Measurements from ENCODE around the gene CFAP68.

Gene CFAP68

DNA sequence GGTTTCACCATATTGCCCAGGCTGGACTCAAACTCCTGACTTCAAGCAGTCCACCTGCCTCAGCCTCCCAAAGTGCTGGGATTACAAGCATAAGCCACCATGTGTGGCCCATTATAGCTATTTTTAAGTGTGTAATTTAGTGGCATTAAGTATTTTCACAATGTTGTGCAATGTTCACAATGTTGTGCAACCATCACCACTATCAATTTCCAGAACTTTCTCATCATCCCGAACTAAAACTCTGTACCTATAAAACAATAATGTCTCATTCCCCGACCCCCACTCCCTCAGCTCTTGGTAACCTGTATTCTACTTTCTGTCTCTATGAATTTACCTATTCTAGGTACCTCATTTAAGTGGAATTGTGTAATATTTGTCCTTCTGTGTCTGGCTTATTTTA, 7.5 kb downstream of the CFAP68 start:
- no peaks in the 10 kb centered on the region for H3K9me3 ChIP-seq (ENCODE audit: control insufficient read depth in 2 of 2, low read length in 2 of 2)
- H3K27ac ChIP-seq (ENCODE audit: low read depth in 2 of 2, low read length in 2 of 2): no peak overlapping the region
- H3K9ac ChIP-seq (ENCODE audit: low read depth in 1 of 2, low read length in 2 of 2): no peak overlapping the region
- no peak overlapping the region for H3K4me3 ChIP-seq (ENCODE audit: low read length in 2 of 2)
- no peaks in the 10 kb centered on the region for H3K36me3 ChIP-seq (ENCODE audit: control insufficient read depth in 2 of 2, insufficient read depth in 2 of 2, low read length in 2 of 2)
- no peaks in the 10 kb centered on the region for H3K27me3 ChIP-seq (ENCODE audit: control insufficient read depth in 2 of 2, insufficient read depth in 2 of 2, low read length in 2 of 2)
- H3K4me1 ChIP-seq (ENCODE audit: control insufficient read depth in 2 of 2, insufficient read depth in 2 of 2, low read length in 2 of 2): no peaks in the 10 kb centered on the region

DNA sequence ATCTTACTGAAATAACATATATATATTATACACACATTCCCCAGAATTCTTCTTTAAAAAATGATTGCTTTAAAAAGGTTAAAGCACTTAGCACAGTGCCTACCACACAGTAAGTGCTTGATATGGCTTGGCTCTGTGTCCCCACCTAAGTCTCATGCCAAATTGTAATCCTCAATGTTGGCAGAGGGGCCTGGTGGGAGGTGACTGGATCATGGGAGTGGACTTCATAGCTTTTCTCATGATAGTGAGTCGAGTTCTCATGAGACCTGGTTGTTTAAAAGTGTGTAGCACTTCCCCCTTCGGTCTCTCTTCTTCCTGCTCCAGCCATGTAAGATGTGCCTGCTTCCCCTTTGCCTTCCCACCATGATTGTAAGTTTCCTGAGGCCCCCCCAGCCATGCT, 26.1 kb downstream of the CFAP68 start:
- Histone ChIP-seq H3K36me3 (ENCODE audit: control insufficient read depth in 2 of 2, insufficient read depth in 2 of 2, low read length in 2 of 2) (no peaks in the 10 kb centered on the region), H3K27me3 (ENCODE audit: control insufficient read depth in 2 of 2, insufficient read depth in 2 of 2, low read length in 2 of 2) (peaks cover 0 to 2% of the 10 kb centered on the region in 2 donors), H3K9ac (ENCODE audit: low read depth in 1 of 2, low read length in 2 of 2) (no peak overlapping the region), H3K27ac (ENCODE audit: low read depth in 2 of 2, low read length in 2 of 2) (no peak overlapping the region), H3K4me1 (ENCODE audit: control insufficient read depth in 2 of 2, insufficient read depth in 2 of 2, low read length in 2 of 2) (no peaks in the 10 kb centered on the region), H3K9me3 (ENCODE audit: control insufficient read depth in 2 of 2, low read length in 2 of 2) (no peaks in the 10 kb centered on the region), H3K4me3 (ENCODE audit: low read length in 2 of 2) (no peak overlapping the region)

DNA sequence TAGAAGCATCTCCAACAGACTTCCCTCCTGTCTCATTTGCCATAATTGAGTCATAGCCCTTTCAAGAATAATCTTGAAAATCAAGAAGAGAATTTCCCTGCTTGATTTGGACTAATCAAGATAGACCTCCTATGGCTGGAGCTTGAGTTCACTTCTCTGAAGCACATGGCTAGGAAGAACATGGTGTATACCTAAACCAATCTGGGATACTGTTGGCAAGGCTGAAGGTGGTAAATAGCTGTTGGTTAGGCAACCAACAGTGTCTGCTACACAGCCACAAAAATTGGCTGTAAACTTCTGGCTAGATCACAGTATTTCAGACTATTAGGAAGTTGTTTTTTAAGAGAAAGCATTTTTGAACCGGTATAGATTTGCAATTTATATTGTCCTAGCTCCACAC, 27.3 kb downstream of the CFAP68 start:
- no peaks in the 10 kb centered on the region for H3K9me3 ChIP-seq (ENCODE audit: control insufficient read depth in 2 of 2, low read length in 2 of 2)
- H3K27me3 ChIP-seq (ENCODE audit: control insufficient read depth in 2 of 2, insufficient read depth in 2 of 2, low read length in 2 of 2): peaks cover 0 to 4% of the 10 kb centered on the region in 2 donors
- H3K9ac ChIP-seq (ENCODE audit: low read depth in 1 of 2, low read length in 2 of 2): no peak overlapping the region
- H3K4me1 ChIP-seq (ENCODE audit: control insufficient read depth in 2 of 2, insufficient read depth in 2 of 2, low read length in 2 of 2): no peaks in the 10 kb centered on the region
- H3K4me3 ChIP-seq (ENCODE audit: low read length in 2 of 2): no peak overlapping the region
- no peaks in the 10 kb centered on the region for H3K36me3 ChIP-seq (ENCODE audit: control insufficient read depth in 2 of 2, insufficient read depth in 2 of 2, low read length in 2 of 2)
- no peak overlapping the region for H3K27ac ChIP-seq (ENCODE audit: low read depth in 2 of 2, low read length in 2 of 2)

DNA sequence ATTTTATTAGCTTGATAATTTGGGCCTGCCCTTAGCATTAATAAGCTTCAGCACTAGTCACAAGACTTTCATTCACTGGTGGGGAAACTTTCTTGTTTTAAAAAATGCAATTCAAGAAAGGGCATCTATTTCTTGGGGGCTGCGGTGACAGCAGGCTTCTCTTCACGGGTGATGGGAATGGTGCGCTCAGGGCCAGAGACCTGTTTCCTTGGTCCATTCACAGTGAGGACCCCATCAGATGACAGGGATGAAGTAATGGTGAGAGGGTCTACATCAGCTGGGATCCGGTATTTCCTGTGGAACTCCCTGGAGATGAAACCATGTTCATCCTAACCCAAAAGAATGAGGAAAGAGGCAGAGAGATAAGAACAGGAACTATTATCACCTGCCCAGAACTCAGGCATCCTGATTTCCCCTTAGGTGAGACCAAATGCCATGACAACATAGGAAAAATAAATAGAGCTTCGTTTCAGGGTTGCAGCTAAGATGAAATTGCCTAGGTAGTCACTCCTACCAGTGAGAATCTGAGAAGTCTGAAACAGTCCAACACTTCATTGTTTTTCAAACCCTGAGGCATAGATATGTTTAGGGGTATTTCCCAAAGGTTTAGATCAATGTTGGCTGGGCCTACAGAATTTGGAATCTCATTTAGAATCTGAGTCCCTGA, 29.4 kb downstream of the CFAP68 start:
- no peaks in the 10 kb centered on the region for H3K9me3 ChIP-seq (ENCODE audit: control insufficient read depth in 2 of 2, low read length in 2 of 2)
- peaks cover 0 to 4% of the 10 kb centered on the region in 2 donors for H3K27me3 ChIP-seq (ENCODE audit: control insufficient read depth in 2 of 2, insufficient read depth in 2 of 2, low read length in 2 of 2)
- H3K27ac ChIP-seq (ENCODE audit: low read depth in 2 of 2, low read length in 2 of 2): no peak overlapping the region
- H3K4me3 ChIP-seq (ENCODE audit: low read length in 2 of 2): no peak overlapping the region
- no peaks in the 10 kb centered on the region for H3K36me3 ChIP-seq (ENCODE audit: control insufficient read depth in 2 of 2, insufficient read depth in 2 of 2, low read length in 2 of 2)
- no peak overlapping the region for H3K9ac ChIP-seq (ENCODE audit: low read depth in 1 of 2, low read length in 2 of 2)
- H3K4me1 ChIP-seq (ENCODE audit: control insufficient read depth in 2 of 2, insufficient read depth in 2 of 2, low read length in 2 of 2): peaks cover 0 to 2% of the 10 kb centered on the region in 2 donors

DNA sequence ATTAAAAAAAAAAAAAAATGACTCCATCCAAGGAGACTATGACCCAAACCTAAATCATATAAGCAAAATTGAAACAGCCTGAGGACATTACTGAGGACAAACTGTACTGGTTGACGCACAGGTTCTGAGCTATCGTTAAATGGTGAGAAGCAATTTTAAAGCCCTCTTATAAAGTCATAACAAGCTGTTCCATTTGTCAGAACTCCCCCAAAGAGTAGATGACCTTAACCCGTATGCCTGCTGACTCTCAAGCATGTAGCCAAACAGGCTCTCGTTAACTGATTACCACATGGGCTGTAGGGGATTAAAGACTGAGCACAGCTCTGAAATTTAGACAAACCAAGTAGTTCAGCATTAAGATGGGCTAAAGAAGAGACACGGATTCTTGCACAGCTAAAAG, 30.0 kb downstream of the CFAP68 start:
- H3K4me3 ChIP-seq (ENCODE audit: low read length in 2 of 2): no peak overlapping the region
- H3K9me3 ChIP-seq (ENCODE audit: control insufficient read depth in 2 of 2, low read length in 2 of 2): no peaks in the 10 kb centered on the region
- H3K9ac ChIP-seq (ENCODE audit: low read depth in 1 of 2, low read length in 2 of 2): no peak overlapping the region
- no peak overlapping the region for H3K27ac ChIP-seq (ENCODE audit: low read depth in 2 of 2, low read length in 2 of 2)
- H3K4me1 ChIP-seq (ENCODE audit: control insufficient read depth in 2 of 2, insufficient read depth in 2 of 2, low read length in 2 of 2): peaks cover 0 to 2% of the 10 kb centered on the region in 2 donors
- H3K36me3 ChIP-seq (ENCODE audit: control insufficient read depth in 2 of 2, insufficient read depth in 2 of 2, low read length in 2 of 2): no peaks in the 10 kb centered on the region
- peaks cover 0 to 4% of the 10 kb centered on the region in 2 donors for H3K27me3 ChIP-seq (ENCODE audit: control insufficient read depth in 2 of 2, insufficient read depth in 2 of 2, low read length in 2 of 2)

DNA sequence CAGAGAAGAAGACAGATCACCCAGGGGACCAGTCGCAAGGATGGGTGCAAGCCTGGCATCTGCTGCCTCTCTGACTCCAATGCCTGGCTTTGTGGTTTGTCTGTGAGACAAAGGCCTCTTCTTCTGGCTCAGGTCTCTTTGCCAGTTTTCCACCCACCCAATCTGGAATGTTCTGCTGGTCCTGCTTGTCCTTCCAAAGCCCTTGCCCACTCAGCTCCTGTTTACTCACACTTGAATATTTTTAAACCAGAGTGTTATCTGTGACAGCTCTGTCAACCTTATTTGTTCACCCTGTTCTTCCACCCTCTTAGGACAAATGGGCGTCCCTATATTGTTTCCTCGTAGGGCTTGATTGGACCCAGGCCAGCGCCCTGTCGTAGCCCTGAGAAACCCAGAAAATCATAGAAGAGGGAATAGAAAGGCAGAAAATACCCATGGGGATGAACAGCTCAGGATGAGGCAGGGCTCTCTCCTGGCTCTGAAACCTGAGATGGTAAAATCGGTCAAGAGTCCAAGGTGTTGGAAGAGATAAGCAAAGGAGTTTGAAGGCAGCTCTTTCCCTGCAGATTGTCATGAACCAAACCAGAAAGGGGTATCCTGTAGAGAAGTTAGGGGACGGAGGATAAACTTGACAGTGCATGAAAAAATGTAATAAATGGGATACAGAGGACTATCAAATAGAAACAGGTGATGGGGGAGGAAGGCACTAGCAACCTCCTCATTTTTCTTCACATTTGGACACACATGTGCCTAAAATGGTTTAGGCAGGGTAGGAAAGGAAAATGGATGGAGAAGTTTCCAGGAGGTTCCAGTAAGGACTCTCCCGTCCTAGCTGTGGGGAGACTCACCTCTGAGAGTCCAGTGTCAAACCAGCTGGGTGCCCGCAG, 31.6 kb downstream of the CFAP68 start:
- Histone ChIP-seq H3K9me3 (ENCODE audit: control insufficient read depth in 2 of 2, low read length in 2 of 2) (no peaks in the 10 kb centered on the region), H3K27ac (ENCODE audit: low read depth in 2 of 2, low read length in 2 of 2) (peak overlapping the region; percentile 69 to 75), H3K36me3 (ENCODE audit: control insufficient read depth in 2 of 2, insufficient read depth in 2 of 2, low read length in 2 of 2) (no peaks in the 10 kb centered on the region), H3K4me3 (ENCODE audit: low read length in 2 of 2) (peak overlapping the region; percentile 37 to 51), H3K4me1 (ENCODE audit: control insufficient read depth in 2 of 2, insufficient read depth in 2 of 2, low read length in 2 of 2) (peaks cover 0 to 2% of the 10 kb centered on the region in 2 donors), H3K27me3 (ENCODE audit: control insufficient read depth in 2 of 2, insufficient read depth in 2 of 2, low read length in 2 of 2) (peaks cover 0 to 4% of the 10 kb centered on the region in 2 donors), H3K9ac (ENCODE audit: low read depth in 1 of 2, low read length in 2 of 2) (peak overlapping the region in 1 of 2 donors; percentile 58)

DNA sequence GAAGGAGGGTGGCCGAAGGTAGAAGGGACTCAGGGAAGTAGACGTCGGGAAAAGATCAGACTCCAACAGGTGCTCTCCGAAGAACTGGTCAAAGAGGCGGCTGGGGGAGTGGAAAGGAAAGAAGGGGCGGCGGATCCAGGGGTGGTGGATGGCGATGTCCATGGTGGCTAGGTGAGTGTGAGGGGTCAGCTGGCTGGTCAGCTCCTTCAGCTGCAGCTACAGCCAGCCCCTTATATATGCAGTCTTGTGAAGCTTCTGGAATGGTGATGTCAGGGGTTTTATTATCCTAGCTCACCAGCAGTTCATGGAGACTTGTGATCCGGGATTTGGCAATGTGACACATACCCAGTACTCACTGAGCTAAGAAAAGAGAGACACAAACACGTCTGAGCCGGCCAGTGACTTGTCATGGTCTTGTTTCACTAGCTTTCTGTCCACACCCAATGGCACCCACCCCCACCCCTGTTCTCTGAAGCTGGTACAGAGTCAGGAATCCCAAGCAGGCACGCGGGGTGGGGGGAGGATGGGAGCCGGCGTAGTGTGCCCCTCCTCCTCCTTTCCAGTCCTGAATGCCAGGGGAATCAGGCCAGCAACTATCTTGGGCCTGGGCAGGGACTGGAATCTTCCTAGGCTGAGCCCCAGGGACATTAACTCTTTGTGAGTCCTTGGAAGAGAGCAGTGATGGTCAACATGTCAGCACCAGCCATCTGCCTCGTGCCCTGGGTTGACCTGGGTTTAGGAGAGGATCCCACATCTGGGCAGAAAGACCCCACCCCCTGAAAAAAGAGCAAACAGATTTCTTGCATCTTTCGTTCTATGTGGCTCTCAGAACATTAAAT, 32.4 kb downstream of the CFAP68 start, which contains the start of gene CRYAB:
TSS of gene CRYAB (minus strand) at position 208 of the 839 bp plus-strand sequence. CDS start at position 162, 46 bp downstream.
- H3K4me1 ChIP-seq (ENCODE audit: control insufficient read depth in 2 of 2, insufficient read depth in 2 of 2, low read length in 2 of 2): peaks cover 0 to 2% of the 10 kb centered on the region in 2 donors
- no peaks in the 10 kb centered on the region for H3K36me3 ChIP-seq (ENCODE audit: control insufficient read depth in 2 of 2, insufficient read depth in 2 of 2, low read length in 2 of 2)
- H3K4me3 ChIP-seq (ENCODE audit: low read length in 2 of 2): peak within 1 kb of the TSS; percentile 37 to 51
- peak within 1 kb of the TSS; percentile 69 to 75 for H3K27ac ChIP-seq (ENCODE audit: low read depth in 2 of 2, low read length in 2 of 2)
- peaks cover 0 to 4% of the 10 kb centered on the region in 2 donors for H3K27me3 ChIP-seq (ENCODE audit: control insufficient read depth in 2 of 2, insufficient read depth in 2 of 2, low read length in 2 of 2)
- H3K9ac ChIP-seq (ENCODE audit: low read depth in 1 of 2, low read length in 2 of 2): peak within 1 kb of the TSS in 1 of 2 donors; percentile 58
- H3K9me3 ChIP-seq (ENCODE audit: control insufficient read depth in 2 of 2, low read length in 2 of 2): no peaks in the 10 kb centered on the region

DNA sequence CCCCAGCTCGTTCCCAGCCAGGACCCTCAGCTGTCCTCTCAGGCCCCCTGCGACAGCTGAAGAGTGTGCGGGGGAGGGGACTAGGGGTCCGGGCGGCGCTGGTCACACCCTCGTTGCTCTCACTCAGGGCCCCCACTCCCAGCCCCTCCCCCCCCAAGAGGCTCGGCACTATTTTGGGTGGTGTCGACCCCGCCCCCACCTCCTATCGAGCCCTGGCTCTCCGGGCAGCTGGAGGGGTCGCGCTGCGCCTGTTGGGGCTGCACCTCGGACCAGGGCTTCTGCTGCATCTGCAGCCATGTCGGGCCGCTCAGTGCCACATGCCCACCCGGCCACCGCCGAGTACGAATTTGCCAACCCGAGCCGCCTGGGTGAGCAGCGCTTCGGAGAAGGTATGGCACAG, 33.2 kb downstream of the CFAP68 start, which contains the start of gene HSPB2:
TSS of gene HSPB2 (plus strand) at position 200 of the 400 bp plus-strand sequence. CDS start at position 296, 96 bp downstream.
- H3K4me3 ChIP-seq (ENCODE audit: low read length in 2 of 2): peak within 1 kb of the TSS; percentile 51 to 55
- peak within 1 kb of the TSS; percentile 69 to 75 for H3K27ac ChIP-seq (ENCODE audit: low read depth in 2 of 2, low read length in 2 of 2)
- H3K27me3 ChIP-seq (ENCODE audit: control insufficient read depth in 2 of 2, insufficient read depth in 2 of 2, low read length in 2 of 2): peaks cover 0 to 4% of the 10 kb centered on the region in 2 donors
- peak within 1 kb of the TSS; percentile 41 to 58 for H3K9ac ChIP-seq (ENCODE audit: low read depth in 1 of 2, low read length in 2 of 2)
- no peaks in the 10 kb centered on the region for H3K36me3 ChIP-seq (ENCODE audit: control insufficient read depth in 2 of 2, insufficient read depth in 2 of 2, low read length in 2 of 2)
- peaks cover 0 to 2% of the 10 kb centered on the region in 2 donors for H3K4me1 ChIP-seq (ENCODE audit: control insufficient read depth in 2 of 2, insufficient read depth in 2 of 2, low read length in 2 of 2)
- no peaks in the 10 kb centered on the region for H3K9me3 ChIP-seq (ENCODE audit: control insufficient read depth in 2 of 2, low read length in 2 of 2)

DNA sequence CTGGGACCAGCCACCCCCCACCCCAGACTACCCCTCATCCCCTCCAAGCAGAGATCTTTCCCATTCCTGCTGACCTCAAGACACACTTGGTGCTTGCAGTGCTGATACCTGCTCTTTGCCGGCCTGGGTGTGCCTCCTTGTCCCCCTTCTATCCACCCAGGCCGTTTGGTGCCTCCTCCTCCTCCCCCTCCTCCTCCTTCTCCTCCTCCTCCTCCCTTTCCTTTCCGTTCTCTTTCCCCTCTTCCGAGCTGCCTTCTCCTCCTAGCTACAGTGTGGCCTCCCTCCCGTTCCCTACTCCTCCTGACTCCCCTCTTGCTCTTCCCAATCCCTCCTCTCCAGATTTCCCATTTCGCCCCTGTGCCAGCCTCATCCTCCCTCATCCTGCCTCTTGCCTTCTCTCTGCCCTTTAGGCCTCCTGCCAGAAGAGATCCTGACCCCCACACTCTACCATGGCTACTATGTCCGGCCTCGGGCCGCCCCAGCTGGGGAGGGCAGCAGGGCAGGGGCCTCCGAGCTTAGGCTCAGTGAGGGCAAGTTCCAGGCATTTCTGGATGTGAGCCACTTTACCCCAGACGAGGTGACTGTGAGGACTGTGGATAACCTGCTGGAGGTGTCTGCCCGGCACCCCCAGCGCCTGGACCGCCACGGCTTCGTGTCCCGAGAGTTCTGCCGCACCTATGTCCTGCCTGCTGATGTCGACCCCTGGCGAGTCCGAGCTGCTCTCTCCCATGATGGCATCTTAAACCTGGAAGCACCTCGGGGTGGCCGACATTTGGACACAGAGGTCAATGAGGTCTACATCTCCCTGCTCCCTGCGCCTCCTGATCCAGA, 33.9 kb downstream of the CFAP68 start:
- Histone ChIP-seq H3K9ac (ENCODE audit: low read depth in 1 of 2, low read length in 2 of 2) (peak overlapping the region; percentile 41 to 54), H3K4me3 (ENCODE audit: low read length in 2 of 2) (peak overlapping the region; percentile 45 to 55), H3K36me3 (ENCODE audit: control insufficient read depth in 2 of 2, insufficient read depth in 2 of 2, low read length in 2 of 2) (no peaks in the 10 kb centered on the region), H3K9me3 (ENCODE audit: control insufficient read depth in 2 of 2, low read length in 2 of 2) (no peaks in the 10 kb centered on the region), H3K27me3 (ENCODE audit: control insufficient read depth in 2 of 2, insufficient read depth in 2 of 2, low read length in 2 of 2) (peaks cover 0 to 4% of the 10 kb centered on the region in 2 donors), H3K4me1 (ENCODE audit: control insufficient read depth in 2 of 2, insufficient read depth in 2 of 2, low read length in 2 of 2) (peaks cover 4 to 7% of the 10 kb centered on the region in 2 donors), H3K27ac (ENCODE audit: low read depth in 2 of 2, low read length in 2 of 2) (peak overlapping the region; percentile 69 to 75)
